CD4-positive, alpha-beta T cell treated with Interleukin-17A for 4 hours (primary cell): Measurements from ENCODE around the gene HOXD9.

Experiments
- DNase-seq: peaks from one replicate; pipeline ENCODE4 v3.0.0-alpha.2; 2020; ENCODE audit warnings: mixed read lengths

Gene HOXD9

GRCh38 chr2:176157499-176158185 lies 35.1 kb downstream of the HOXD9 start:
- DNase-seq, result no peak

- DNase-seq, result no peak
Measured at GRCh38 chr2:176158186-176158591, 35.7 kb downstream of the HOXD9 start.

- no peak for DNase-seq
Measured at GRCh38 chr2:176158855-176159662, 36.5 kb downstream of the HOXD9 start.

- no peak for DNase-seq
Measured at GRCh38 chr2:176159663-176160250, 37.2 kb downstream of the HOXD9 start.

- no peak for DNase-seq
Measured at GRCh38 chr2:176160251-176160985, 37.9 kb downstream of the HOXD9 start.

GRCh38 chr2:176160986-176161824 lies 38.7 kb downstream of the HOXD9 start:
- DNase-seq, result no peak

- no peak for DNase-seq
Measured at GRCh38 chr2:176161825-176162626, 39.5 kb downstream of the HOXD9 start.

- no peak for DNase-seq
Measured at GRCh38 chr2:176162911-176163671, 40.6 kb downstream of the HOXD9 start.

GRCh38 chr2:176163672-176164056 lies 41.1 kb downstream of the HOXD9 start:
- no peak for DNase-seq

- no peak for DNase-seq
Measured at GRCh38 chr2:176164201-176164600, 41.7 kb downstream of the HOXD9 start.

GRCh38 chr2:176164611-176165369 lies 42.3 kb downstream of the HOXD9 start:
- DNase-seq, result no peak

GRCh38 chr2:176165370-176166050 lies 43.0 kb downstream of the HOXD9 start:
- DNase-seq, result no peak

GRCh38 chr2:176166272-176166671 lies 43.8 kb downstream of the HOXD9 start:
- no peak for DNase-seq

GRCh38 chr2:176167398-176167797 lies 44.9 kb downstream of the HOXD9 start:
- DNase-seq, result no peak

GRCh38 chr2:176169181-176169580 lies 46.7 kb downstream of the HOXD9 start:
- no peak for DNase-seq

GRCh38 chr2:176169711-176170110 lies 47.2 kb downstream of the HOXD9 start:
- DNase-seq, result no peak

GRCh38 chr2:176170602-176171305 lies 48.2 kb downstream of the HOXD9 start:
- DNase-seq, result no peak

GRCh38 chr2:176171351-176172006 lies 49.0 kb downstream of the HOXD9 start:
- no peak for DNase-seq
